WTC11 (cell line): Measurements from ENCODE around the gene KCNIP1. TPM values are rescaled to one million over a fixed set of nuclear protein-coding genes. Genes with fewer than 3 reads are reported as not detected.

Source experiments
- ATAC-seq: fragments of 200-7000 bp; cut with Tn5 transposase; 2 replicates; pipeline ENCODE4 v1.10.0; 2021; ENCODE audit warnings: mild to moderate bottlenecking, moderate library complexity
- CTCF ChIA-PET: fragments of 300-600 bp; sonication (Branson Sonifier 250); formaldehyde crosslinking; loops from one replicate; lab custom pipeline; 2021; ENCODE audit warnings: antibody characterized with exemption; lab: Charles Lee
- POLR2A ChIA-PET: fragments of 350-600 bp; sonication (Branson Sonifier 250); formaldehyde crosslinking; loops from one replicate; lab custom pipeline; 2021; ENCODE audit warnings: antibody characterized with exemption; lab: Charles Lee
- DNase-seq: peaks from one replicate; pipeline ENCODE4 v3.0.0; 2021; ENCODE audit warnings: low spot score
- H3K27ac Mint-ChIP-seq: 2 replicates; pipeline ENCODE4 v1.8.0; 2021; ENCODE audit warnings: mixed read lengths
- H3K27me3 Mint-ChIP-seq: 2 replicates; pipeline ENCODE4 v1.8.0; 2021; ENCODE audit warnings: low read depth, mild to moderate bottlenecking, moderate library complexity, mixed read lengths
- H3K36me3 Mint-ChIP-seq: 2 replicates; pipeline ENCODE4 v1.8.0; 2021; ENCODE audit warnings: mixed read lengths
- H3K4me1 Mint-ChIP-seq: 2 replicates; pipeline ENCODE4 v1.8.0; 2022; ENCODE audit warnings: mixed read lengths
- H3K4me3 Mint-ChIP-seq: 2 replicates; pipeline ENCODE4 v1.8.0; 2021; ENCODE audit warnings: mild to moderate bottlenecking, moderate library complexity, mixed read lengths
- H3K9me3 Mint-ChIP-seq: 2 replicates; pipeline ENCODE4 v1.8.0; 2021; ENCODE audit warnings: mixed read lengths
- ATF1 ChIP-seq: sonication (generic); formaldehyde crosslinking; IDR thresholded peaks from 2 replicates; pipeline ENCODE4 v1.8.1; 2023; ENCODE audit warnings: mild to moderate bottlenecking, moderate library complexity, missing genetic modification reagents
- CBFB ChIP-seq: sonication (generic); formaldehyde crosslinking; IDR thresholded peaks from 2 replicates; pipeline ENCODE4 v1.8.1; 2022; ENCODE audit warnings: mild to moderate bottlenecking, low read depth, missing genetic modification reagents
- ELF4 ChIP-seq: sonication (generic); formaldehyde crosslinking; IDR thresholded peaks from 2 replicates; pipeline ENCODE4 v1.8.1; 2022; ENCODE audit warnings: low read depth, mild to moderate bottlenecking, moderate library complexity, missing genetic modification reagents
- EMX1 ChIP-seq: fragments of 250-450 bp; sonication (Bioruptor Pico); IDR thresholded peaks from 2 replicates; pipeline ENCODE4 v1.8.0; 2021; ENCODE audit warnings: mild to moderate bottlenecking
- GABPB1 ChIP-seq: sonication (generic); formaldehyde crosslinking; IDR thresholded peaks from 2 replicates; pipeline ENCODE4 v1.8.1; 2023; ENCODE audit warnings: mild to moderate bottlenecking, missing genetic modification reagents
- GTF2I ChIP-seq: fragments of 250-450 bp; sonication (Bioruptor Pico); conservative IDR thresholded peaks from 2 replicates; pipeline ENCODE4 v1.4.0; 2021; ENCODE audit warnings: mild to moderate bottlenecking
- NR1H2 ChIP-seq: sonication (generic); formaldehyde crosslinking; IDR thresholded peaks from 2 replicates; pipeline ENCODE4 v1.9.0; 2021; ENCODE audit warnings: mild to moderate bottlenecking, moderate library complexity, missing genetic modification reagents
- NR2C2 ChIP-seq: sonication (generic); formaldehyde crosslinking; IDR thresholded peaks from 2 replicates; pipeline ENCODE4 v1.8.0; 2022; ENCODE audit warnings: mild to moderate bottlenecking, missing genetic modification reagents
- SMAD3 ChIP-seq: sonication (generic); formaldehyde crosslinking; IDR thresholded peaks from 2 replicates; pipeline ENCODE4 v1.8.0; 2022; ENCODE audit warnings: missing genetic modification reagents, mild to moderate bottlenecking, borderline replicate concordance
- SMAD4 ChIP-seq: sonication (generic); formaldehyde crosslinking; IDR thresholded peaks from 2 replicates; pipeline ENCODE4 v1.8.0; 2022; ENCODE audit warnings: mild to moderate bottlenecking, missing genetic modification reagents
- SP1 ChIP-seq: sonication (generic); formaldehyde crosslinking; conservative IDR thresholded peaks from 2 replicates; pipeline ENCODE4 v1.8.1; 2022; ENCODE audit warnings: missing genetic modification reagents
- ZBTB21 ChIP-seq: sonication (generic); formaldehyde crosslinking; IDR thresholded peaks from 2 replicates; pipeline ENCODE4 v1.8.1; 2023; ENCODE audit warnings: mild to moderate bottlenecking, missing genetic modification reagents, borderline replicate concordance
- ZNF121 ChIP-seq: sonication (generic); formaldehyde crosslinking; IDR thresholded peaks from 2 replicates; pipeline ENCODE4 v1.8.0; 2023; ENCODE audit warnings: missing genetic modification reagents
- ZNF219 ChIP-seq: sonication (generic); formaldehyde crosslinking; IDR thresholded peaks from 2 replicates; pipeline ENCODE4 v1.8.0; 2023; ENCODE audit warnings: missing genetic modification reagents, mild to moderate bottlenecking, borderline replicate concordance
- total RNA-seq: library from RNA; stranded (reverse); gene quantifications from 3 replicates; pipeline ENCODE4 v1.2.3, GENCODE V29; 2021
- TF ChIP-seq, protein P1 (sequence below): sonication (generic); formaldehyde crosslinking; IDR thresholded peaks from 2 replicates; pipeline ENCODE4 v1.8.0; 2022; ENCODE audit warnings: mild to moderate bottlenecking, missing genetic modification reagents
- TF ChIP-seq, protein P2 (sequence below): fragments of 250-450 bp; sonication (Bioruptor Pico); conservative IDR thresholded peaks from 2 replicates; pipeline ENCODE4 v1.9.0; 2021; ENCODE audit warnings: mild to moderate bottlenecking
- TF ChIP-seq, protein P3 (sequence below): sonication (generic); formaldehyde crosslinking; IDR thresholded peaks from 2 replicates; pipeline ENCODE4 v1.8.1; 2022; ENCODE audit warnings: low read depth, missing genetic modification reagents, borderline replicate concordance
- TF ChIP-seq, protein P4 (sequence below): sonication (generic); formaldehyde crosslinking; IDR thresholded peaks from 2 replicates; pipeline ENCODE4 v1.8.1; 2022; ENCODE audit warnings: mild to moderate bottlenecking, moderate library complexity, missing genetic modification reagents
- TF ChIP-seq, protein P5 (sequence below): sonication (generic); formaldehyde crosslinking; IDR thresholded peaks from 2 replicates; pipeline ENCODE4 v1.8.1; 2023; ENCODE audit warnings: mild to moderate bottlenecking, missing genetic modification reagents

Gene KCNIP1
- total RNA-seq, 1 experiment from 2014 or later, result 0.59 TPM

DNA sequence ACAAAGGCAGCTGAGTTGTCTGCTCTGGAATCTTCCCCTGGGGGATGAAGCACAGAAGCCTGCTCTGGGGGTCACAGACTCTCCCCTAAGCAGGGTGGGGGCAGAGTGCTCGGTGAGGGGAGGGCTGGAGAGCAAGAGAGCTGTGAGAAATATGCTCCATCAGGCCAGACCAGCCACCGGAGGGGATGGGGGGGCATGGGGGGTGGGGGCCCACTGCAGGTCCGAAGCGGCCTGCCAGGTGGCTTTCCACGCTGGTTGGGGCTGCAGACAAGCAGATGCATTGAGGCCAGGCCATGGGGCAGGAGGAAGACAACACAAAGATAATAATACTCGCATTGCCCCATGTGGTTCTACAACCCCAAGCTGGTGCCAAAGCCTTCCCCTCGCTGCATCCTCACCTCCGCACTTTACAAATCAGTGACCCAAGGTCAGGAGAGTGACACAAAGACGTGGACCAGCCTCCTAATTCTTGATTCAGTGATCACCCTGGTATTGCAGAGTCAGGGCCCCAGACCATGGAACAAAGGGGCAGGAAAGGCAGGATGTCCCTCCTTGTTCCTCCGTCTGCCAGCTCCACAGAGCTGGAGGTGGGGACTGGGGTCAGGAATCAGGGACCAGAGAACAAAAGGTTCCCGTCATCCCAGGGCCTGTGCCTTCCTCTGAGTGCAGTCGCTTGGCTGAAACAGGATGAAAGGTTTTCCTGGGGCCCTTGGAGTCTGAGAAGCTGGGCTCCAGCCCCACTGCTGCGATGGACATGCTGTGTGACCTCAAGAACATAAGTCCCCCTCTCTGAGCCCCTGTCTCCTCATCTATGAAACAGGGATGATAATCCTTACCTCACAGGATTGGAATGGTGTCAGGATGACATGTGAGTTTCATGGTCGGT is 242.5 kb downstream of the KCNIP1 start:
- no peak for DNase-seq
- Mint-ChIP-seq H3K4me1 (peaks cover 77% of the 10 kb centered on the region), H3K9me3 (peaks cover 12% of the 10 kb centered on the region), H3K36me3 (peaks cover 15% of the 10 kb centered on the region; the same call in 1 of the 2 replicates), H3K27me3 (peaks cover 24% of the 10 kb centered on the region; the same call in 1 of the 2 replicates), H3K4me3 (no peak overlapping the region), H3K27ac (peak overlapping the region; percentile 99)
- TF ChIP-seq ZNF121 (CRISPR knock-in tag) (0 out of 2 replicates have a peak, but pooled peaks have one; percentile 56), SMAD4 (no peak)
- ChIA-PET POLR2A (interaction anchor here (0.8 to 2.9 kb wide), 8 partner anchors 15 to 108 kb away, joined by 3 to 15 read pairs (median 6); no protein-coding TSS in a partner anchor), CTCF (interaction anchor here (0.7 to 8.6 kb wide), 19 partner anchors 13 to 416 kb away, joined by 3 to 449 read pairs (median 7); partner anchors contain the start of gene GABRP)
- ATAC-seq, result peak; percentile 5

DNA sequence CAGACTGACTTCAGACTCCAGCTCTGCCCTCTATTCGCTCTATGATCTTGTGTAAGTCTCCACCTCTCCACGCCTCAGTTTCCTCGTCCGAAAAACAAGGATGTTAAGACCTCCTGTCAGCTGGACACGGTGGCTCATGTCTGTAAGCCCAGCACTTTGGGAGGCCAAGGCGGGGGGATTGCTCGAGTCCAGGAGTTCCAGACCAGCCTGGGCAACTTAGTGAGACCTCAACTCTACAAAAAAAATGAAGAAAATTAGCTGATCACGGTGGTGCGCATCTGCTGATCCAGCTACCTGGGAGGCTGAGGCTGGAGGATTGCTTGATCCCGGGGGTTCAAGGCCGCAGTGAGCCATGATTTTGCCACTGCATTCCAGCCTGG is 243.1 kb downstream of the KCNIP1 start:
- peaks cover 24% of the 10 kb centered on the region; the same call in 1 of the 2 replicates for H3K27me3 Mint-ChIP-seq
- no peak overlapping the region for H3K4me3 Mint-ChIP-seq
- H3K9me3 Mint-ChIP-seq, result peaks cover 8% of the 10 kb centered on the region
- POLR2A ChIA-PET, result no interaction called here
- H3K4me1 Mint-ChIP-seq, result peaks cover 72% of the 10 kb centered on the region
- peaks cover 13% of the 10 kb centered on the region; the same call in 1 of the 2 replicates for H3K36me3 Mint-ChIP-seq
- DNase-seq (no peak), ATAC-seq (no peak)
- peak overlapping the region; percentile 99 for H3K27ac Mint-ChIP-seq
- CTCF ChIA-PET, result interaction anchor here (1.4 to 8.6 kb wide), 10 partner anchors 14 to 150 kb away, joined by 3 to 449 read pairs (median 21); partner anchors contain the start of gene GABRP
- TF ChIP-seq ZNF219 (CRISPR knock-in tag), result no peak
- TF ChIP-seq, protein P1, sequence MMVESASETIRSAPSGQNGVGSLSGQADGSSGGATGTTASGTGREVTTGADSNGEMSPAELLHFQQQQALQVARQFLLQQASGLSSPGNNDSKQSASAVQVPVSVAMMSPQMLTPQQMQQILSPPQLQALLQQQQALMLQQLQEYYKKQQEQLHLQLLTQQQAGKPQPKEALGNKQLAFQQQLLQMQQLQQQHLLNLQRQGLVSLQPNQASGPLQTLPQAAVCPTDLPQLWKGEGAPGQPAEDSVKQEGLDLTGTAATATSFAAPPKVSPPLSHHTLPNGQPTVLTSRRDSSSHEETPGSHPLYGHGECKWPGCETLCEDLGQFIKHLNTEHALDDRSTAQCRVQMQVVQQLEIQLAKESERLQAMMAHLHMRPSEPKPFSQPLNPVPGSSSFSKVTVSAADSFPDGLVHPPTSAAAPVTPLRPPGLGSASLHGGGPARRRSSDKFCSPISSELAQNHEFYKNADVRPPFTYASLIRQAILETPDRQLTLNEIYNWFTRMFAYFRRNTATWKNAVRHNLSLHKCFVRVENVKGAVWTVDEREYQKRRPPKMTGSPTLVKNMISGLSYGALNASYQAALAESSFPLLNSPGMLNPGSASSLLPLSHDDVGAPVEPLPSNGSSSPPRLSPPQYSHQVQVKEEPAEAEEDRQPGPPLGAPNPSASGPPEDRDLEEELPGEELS (CRISPR knock-in tag), result no peak
- TF ChIP-seq, protein P2, sequence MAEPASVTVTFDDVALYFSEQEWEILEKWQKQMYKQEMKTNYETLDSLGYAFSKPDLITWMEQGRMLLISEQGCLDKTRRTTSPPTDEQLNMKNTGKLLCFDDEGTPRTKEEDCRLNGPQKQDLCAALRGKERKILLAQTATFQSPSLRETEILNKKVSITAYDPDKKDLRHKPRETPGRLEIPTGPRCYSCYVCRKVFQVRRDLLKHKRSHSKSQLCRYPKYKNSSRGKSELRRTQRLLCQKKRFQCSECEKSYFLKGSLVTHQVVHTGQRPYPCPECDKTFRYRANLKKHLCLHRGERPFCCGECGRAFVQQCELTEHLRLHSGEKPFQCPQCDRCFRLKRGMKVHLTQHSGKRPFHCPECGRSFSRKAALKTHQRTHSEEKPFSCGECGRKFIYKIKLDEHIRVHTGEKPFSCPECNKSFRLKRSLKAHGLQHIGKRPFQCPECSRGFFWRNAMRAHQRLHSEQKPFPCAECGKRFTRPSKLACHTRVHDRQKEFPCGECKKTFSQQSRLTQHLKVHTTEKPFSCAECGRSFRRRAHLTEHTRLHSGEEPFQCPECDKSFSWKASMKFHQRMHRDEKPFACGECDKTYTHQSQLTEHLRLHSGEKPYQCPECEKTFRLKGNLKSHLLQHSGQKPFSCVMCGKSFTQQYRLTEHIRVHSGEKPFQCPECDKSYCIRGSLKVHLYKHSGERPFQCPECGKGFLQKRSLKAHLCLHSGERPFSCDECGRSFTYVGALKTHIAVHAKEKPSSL, result no peak
- no peak for TF ChIP-seq EMX1
- TF ChIP-seq, protein P3, sequence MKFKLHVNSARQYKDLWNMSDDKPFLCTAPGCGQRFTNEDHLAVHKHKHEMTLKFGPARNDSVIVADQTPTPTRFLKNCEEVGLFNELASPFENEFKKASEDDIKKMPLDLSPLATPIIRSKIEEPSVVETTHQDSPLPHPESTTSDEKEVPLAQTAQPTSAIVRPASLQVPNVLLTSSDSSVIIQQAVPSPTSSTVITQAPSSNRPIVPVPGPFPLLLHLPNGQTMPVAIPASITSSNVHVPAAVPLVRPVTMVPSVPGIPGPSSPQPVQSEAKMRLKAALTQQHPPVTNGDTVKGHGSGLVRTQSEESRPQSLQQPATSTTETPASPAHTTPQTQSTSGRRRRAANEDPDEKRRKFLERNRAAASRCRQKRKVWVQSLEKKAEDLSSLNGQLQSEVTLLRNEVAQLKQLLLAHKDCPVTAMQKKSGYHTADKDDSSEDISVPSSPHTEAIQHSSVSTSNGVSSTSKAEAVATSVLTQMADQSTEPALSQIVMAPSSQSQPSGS, result no peak
- TF ChIP-seq ZBTB21 (CRISPR knock-in tag), result no peak
- no peak for TF ChIP-seq SP1 (CRISPR knock-in tag)

DNA sequence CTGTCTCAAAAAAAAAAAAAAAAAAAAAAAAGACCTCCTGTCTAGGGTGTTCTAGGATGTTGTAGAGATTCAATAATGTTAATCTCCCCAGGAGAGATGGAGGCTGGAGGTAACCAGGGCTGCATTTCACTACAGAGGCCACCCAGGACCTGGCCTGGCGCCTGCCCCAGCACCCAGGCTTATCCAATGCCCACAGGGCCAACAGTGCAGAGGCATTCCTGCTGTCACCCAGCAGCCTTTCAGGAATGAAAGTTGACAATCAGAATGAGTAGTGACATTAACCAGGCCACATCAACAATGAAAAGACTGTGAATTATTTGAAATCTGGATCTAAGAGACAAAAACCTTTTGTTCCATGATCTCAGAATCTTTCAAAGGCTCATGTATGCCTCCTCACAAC is 243.5 kb downstream of the KCNIP1 start:
- peaks cover 6% of the 10 kb centered on the region; the same call in 1 of the 2 replicates for H3K9me3 Mint-ChIP-seq
- H3K27ac Mint-ChIP-seq, result peak overlapping the region; percentile 99
- TF ChIP-seq SMAD3 (no peak), GABPB1 (CRISPR knock-in tag) (no peak), NR2C2 (no peak), ATF1 (no peak), NR1H2 (no peak), GTF2I (CRISPR knock-in tag) (no peak), ELF4 (CRISPR knock-in tag) (no peak), CBFB (CRISPR knock-in tag) (no peak)
- TF ChIP-seq, protein P4, sequence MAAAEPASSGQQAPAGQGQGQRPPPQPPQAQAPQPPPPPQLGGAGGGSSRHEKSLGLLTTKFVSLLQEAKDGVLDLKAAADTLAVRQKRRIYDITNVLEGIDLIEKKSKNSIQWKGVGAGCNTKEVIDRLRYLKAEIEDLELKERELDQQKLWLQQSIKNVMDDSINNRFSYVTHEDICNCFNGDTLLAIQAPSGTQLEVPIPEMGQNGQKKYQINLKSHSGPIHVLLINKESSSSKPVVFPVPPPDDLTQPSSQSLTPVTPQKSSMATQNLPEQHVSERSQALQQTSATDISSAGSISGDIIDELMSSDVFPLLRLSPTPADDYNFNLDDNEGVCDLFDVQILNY (CRISPR knock-in tag), result no peak
- TF ChIP-seq, protein P5, sequence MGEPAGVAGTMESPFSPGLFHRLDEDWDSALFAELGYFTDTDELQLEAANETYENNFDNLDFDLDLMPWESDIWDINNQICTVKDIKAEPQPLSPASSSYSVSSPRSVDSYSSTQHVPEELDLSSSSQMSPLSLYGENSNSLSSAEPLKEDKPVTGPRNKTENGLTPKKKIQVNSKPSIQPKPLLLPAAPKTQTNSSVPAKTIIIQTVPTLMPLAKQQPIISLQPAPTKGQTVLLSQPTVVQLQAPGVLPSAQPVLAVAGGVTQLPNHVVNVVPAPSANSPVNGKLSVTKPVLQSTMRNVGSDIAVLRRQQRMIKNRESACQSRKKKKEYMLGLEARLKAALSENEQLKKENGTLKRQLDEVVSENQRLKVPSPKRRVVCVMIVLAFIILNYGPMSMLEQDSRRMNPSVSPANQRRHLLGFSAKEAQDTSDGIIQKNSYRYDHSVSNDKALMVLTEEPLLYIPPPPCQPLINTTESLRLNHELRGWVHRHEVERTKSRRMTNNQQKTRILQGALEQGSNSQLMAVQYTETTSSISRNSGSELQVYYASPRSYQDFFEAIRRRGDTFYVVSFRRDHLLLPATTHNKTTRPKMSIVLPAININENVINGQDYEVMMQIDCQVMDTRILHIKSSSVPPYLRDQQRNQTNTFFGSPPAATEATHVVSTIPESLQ (CRISPR knock-in tag), result no peak

More for the DNA sequence above, 243.5 kb downstream of the KCNIP1 start:
- DNase-seq (no peak), ATAC-seq (no peak)
- ChIA-PET POLR2A (no interaction called here), CTCF (interaction anchor here (0.6 to 8.6 kb wide), 5 partner anchors 22 to 61 kb away, joined by 3 to 449 read pairs (median 11); partner anchors contain the start of gene GABRP)
- no peak overlapping the region for H3K4me3 Mint-ChIP-seq
- peaks cover 11% of the 10 kb centered on the region; the same call in 1 of the 2 replicates for H3K36me3 Mint-ChIP-seq
- peaks cover 24% of the 10 kb centered on the region for H3K27me3 Mint-ChIP-seq
- peaks cover 71% of the 10 kb centered on the region for H3K4me1 Mint-ChIP-seq
